CD14-positive monocyte (primary cell): ENCODE results near the gene CCDC70. TPM values are rescaled to one million over a fixed set of nuclear protein-coding genes. Genes with fewer than 3 reads are reported as not detected.

Experiments
- DNase-seq, 3 donors: peaks; one replicate each; pipeline ENCODE4 v3.0.0-alpha.2; 2011 to 2022
- H2AFZ ChIP-seq: 2 replicates; pipeline ENCODE4 v1.6.0; 2012; ENCODE audit warnings: mild to moderate bottlenecking, low read depth, low read length, inconsistent platforms; ENCODE audit not compliant: insufficient read depth, poor library complexity, severe bottlenecking
- H3K27ac ChIP-seq, 2 donors: 1 replicate in 1 of 2; 2 replicates in 1 of 2; pipeline ENCODE4 v1.5.1; 2012 to 2013; ENCODE audit warnings: low read length in 2 of 2, control low read depth in 1 of 2, inconsistent platforms in 1 of 2, low read depth in 1 of 2, mild to moderate bottlenecking in 1 of 2
- H3K27me3 ChIP-seq, 2 donors: one replicate each; pipeline versions ENCODE4 v1.6.0 to v1.6.1; 2011 to 2013; ENCODE audit warnings: low read length in 2 of 2; ENCODE audit not compliant: control insufficient read depth in 2 of 2, insufficient read depth in 2 of 2
- H3K36me3 ChIP-seq, 2 donors: replicated peaks in 1 of 2; 1 replicate in 1 of 2; 2 replicates in 1 of 2; pipeline versions ENCODE4 v1.5.1 to v1.6.1; 2012 to 2013; ENCODE audit warnings: low read length in 2 of 2, control low read depth in 1 of 2, inconsistent platforms in 1 of 2, mild to moderate bottlenecking in 1 of 2; ENCODE audit not compliant: insufficient read depth in 2 of 2, control insufficient read depth in 1 of 2
- H3K4me1 ChIP-seq, 2 donors: 1 replicate in 1 of 2; 2 replicates in 1 of 2; pipeline versions ENCODE4 v1.5.1 to v1.6.1; 2012 to 2013; ENCODE audit warnings: low read length in 2 of 2, control low read depth in 1 of 2, inconsistent platforms in 1 of 2, mild to moderate bottlenecking in 1 of 2, moderate library complexity in 1 of 2; ENCODE audit not compliant: insufficient read depth in 2 of 2, control insufficient read depth in 1 of 2
- H3K4me2 ChIP-seq: replicated peaks from 2 replicates; pipeline ENCODE3; 2012; ENCODE audit warnings: low read length, moderate library complexity, mild to moderate bottlenecking; ENCODE audit not compliant: poor library complexity, severe bottlenecking; ENCODE audit errors: extremely low read depth
- H3K4me3 ChIP-seq, 3 experiments: fragments of 200-600 bp in 1 of 3; sonication (generic) in 1 of 3; replicated peaks in 1 of 3; 1 replicate in 2 of 3; 2 replicates in 1 of 3; pipeline ENCODE4 v1.5.1; 2011 to 2013; ENCODE audit warnings: low read length in 3 of 3, mild to moderate bottlenecking in 3 of 3, control low read depth in 2 of 3, low read depth in 2 of 3, inconsistent platforms in 1 of 3, moderate library complexity in 1 of 3
- H3K79me2 ChIP-seq: 2 replicates; pipeline ENCODE4 v1.6.0; 2012; ENCODE audit warnings: mild to moderate bottlenecking, control low read depth, inconsistent platforms, low read length, moderate library complexity; ENCODE audit not compliant: insufficient read depth
- H3K9ac ChIP-seq: 2 replicates; pipeline ENCODE4 v1.6.0; 2017; ENCODE audit warnings: low read length, mild to moderate bottlenecking; ENCODE audit not compliant: insufficient read depth, poor library complexity, severe bottlenecking
- H3K9me3 ChIP-seq, 2 donors: replicated peaks in 1 of 2; 1 replicate in 1 of 2; 2 replicates in 1 of 2; pipeline versions ENCODE4 v1.5.1 to v1.6.1; 2012 to 2013; ENCODE audit warnings: low read length in 2 of 2, control low read depth in 1 of 2; ENCODE audit not compliant: control insufficient read depth in 1 of 2, insufficient read depth in 1 of 2
- H4K20me1 ChIP-seq: 2 replicates; pipeline ENCODE4 v1.6.0; 2012; ENCODE audit warnings: mild to moderate bottlenecking, low read length, control low read depth, moderate library complexity; ENCODE audit not compliant: insufficient read depth
- H3K27ac Mint-ChIP-seq, 7 donors: one replicate each; pipeline ENCODE4 v1.8.0; 2020; ENCODE audit warnings: mild to moderate bottlenecking in 7 of 7, mixed read lengths in 7 of 7, moderate library complexity in 6 of 7, inconsistent platforms in 2 of 7
- H3K27me3 Mint-ChIP-seq, 3 donors: one replicate each; pipeline ENCODE4 v1.8.0; 2021 to 2022; ENCODE audit warnings: low read depth in 3 of 3, mild to moderate bottlenecking in 3 of 3, mixed read lengths in 3 of 3, moderate library complexity in 3 of 3, inconsistent platforms in 1 of 3
- H3K36me3 Mint-ChIP-seq, 2 donors: one replicate each; pipeline ENCODE4 v1.8.0; 2020; ENCODE audit warnings: mixed read lengths in 2 of 2, inconsistent platforms in 1 of 2, mild to moderate bottlenecking in 1 of 2
- H3K4me1 Mint-ChIP-seq: one replicate; pipeline ENCODE4 v1.8.0; 2020; ENCODE audit warnings: mild to moderate bottlenecking, mixed read lengths
- H3K4me3 Mint-ChIP-seq, 2 donors: one replicate each; pipeline ENCODE4 v1.8.0; 2020; ENCODE audit warnings: mild to moderate bottlenecking in 2 of 2, mixed read lengths in 2 of 2, moderate library complexity in 1 of 2
- H3K9me3 Mint-ChIP-seq, 7 donors: one replicate each; pipeline ENCODE4 v1.8.0; 2020 to 2022; ENCODE audit warnings: mixed read lengths in 7 of 7, mild to moderate bottlenecking in 6 of 7, moderate library complexity in 6 of 7, inconsistent platforms in 2 of 7
- WGBS: methylation state at CpG from one replicate; pipeline ENCODE4 v1.1.5; 2013; ENCODE audit warnings: missing lambda C conversion rate; ENCODE audit not compliant: insufficient coverage; 5-methylcytosine and 5-hydroxymethylcytosine counted together
- intact Hi-C, 2 donors: fragments of 100-400 bp; cut with micrococcal nuclease; formaldehyde crosslinking; loops; one replicate each; pipeline versions ENCODE4 v1.15.0 to v1.15.1; 2023
- polyA plus RNA-seq, 3 donors: library from polyadenylated mRNA; depleted of rRNA in 1 of 3; unstranded in 2 of 3; stranded (reverse) in 1 of 3; fragments of 300-500 nt in 2 of 3; fragments of >200 nt in 1 of 3; fragmentation: Illumina TruSeq in 2 of 3; gene quantifications; 1 replicate in 2 of 3; 2 replicates in 1 of 3; pipeline ENCODE4 v1.2.3, GENCODE V29; 2012 to 2021
- TF ChIP-seq, protein P1 (sequence below): fragments of 200-600 bp; IDR thresholded peaks from one replicate; pipeline ENCODE4 v1.8.0; 2022; ENCODE audit warnings: antibody characterized with exemption, mild to moderate bottlenecking

The CCDC70 gene
- polyA plus RNA-seq, 3 donors: not detected

DNA sequence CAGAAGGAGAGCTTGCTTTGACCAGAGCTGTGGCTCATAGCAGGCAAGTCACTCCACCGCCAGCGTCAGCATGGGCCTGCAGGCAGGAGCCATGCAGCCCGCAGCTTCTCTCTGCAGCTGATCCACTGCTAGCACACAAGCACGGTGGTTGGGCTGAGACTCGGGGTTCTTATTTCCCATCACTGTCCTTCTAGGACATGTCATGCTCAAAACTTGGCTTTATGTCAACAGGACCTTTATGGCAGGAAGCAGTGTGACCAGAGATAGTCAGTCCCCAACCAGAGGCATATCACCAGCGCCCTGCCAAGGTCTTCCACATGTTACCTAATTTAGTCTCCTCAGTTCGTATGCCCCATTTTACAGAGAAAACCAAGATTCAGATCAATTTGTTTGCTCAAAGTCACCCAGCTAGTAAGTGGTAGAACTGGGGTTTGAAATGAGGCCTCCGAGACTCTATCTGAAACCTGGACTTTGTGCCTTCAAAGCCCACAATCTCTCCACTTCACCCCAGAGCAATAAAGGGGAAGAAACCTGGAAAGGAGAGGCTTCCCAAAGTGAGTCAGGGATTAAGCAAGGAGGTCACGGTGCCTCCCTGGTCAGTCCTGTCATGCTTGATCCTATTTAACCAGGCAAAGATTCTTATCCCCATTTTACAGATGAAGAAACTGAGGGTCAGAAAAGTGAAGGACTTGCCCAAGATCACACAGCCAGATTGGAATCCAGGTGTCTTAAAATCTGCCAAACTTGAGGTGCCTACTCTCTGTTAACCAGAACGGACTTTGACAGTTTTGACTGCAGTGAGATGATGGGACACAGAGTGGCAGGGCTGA, 21.8 kb upstream of the CCDC70 start:
- Histone ChIP-seq H3K4me2 (no peak overlapping the region), H3K9ac (no peak overlapping the region), H3K27me3 (no peaks in the 10 kb centered on the region), H3K4me3 (no peak overlapping the region), H3K27ac (no peak overlapping the region), H3K79me2 (no peaks in the 10 kb centered on the region), H3K36me3 (no peaks in the 10 kb centered on the region), H3K9me3 (no peaks in the 10 kb centered on the region), H2AFZ (no peak overlapping the region), H4K20me1 (no peaks in the 10 kb centered on the region), H3K4me1 (peaks cover 0 to 2% of the 10 kb centered on the region in 2 donors)
- 53% methylated on average over 5 of the region's 10 CpGs for WGBS
- no peak overlapping the region for H3K27ac Mint-ChIP-seq
- TF ChIP-seq, protein P1, sequence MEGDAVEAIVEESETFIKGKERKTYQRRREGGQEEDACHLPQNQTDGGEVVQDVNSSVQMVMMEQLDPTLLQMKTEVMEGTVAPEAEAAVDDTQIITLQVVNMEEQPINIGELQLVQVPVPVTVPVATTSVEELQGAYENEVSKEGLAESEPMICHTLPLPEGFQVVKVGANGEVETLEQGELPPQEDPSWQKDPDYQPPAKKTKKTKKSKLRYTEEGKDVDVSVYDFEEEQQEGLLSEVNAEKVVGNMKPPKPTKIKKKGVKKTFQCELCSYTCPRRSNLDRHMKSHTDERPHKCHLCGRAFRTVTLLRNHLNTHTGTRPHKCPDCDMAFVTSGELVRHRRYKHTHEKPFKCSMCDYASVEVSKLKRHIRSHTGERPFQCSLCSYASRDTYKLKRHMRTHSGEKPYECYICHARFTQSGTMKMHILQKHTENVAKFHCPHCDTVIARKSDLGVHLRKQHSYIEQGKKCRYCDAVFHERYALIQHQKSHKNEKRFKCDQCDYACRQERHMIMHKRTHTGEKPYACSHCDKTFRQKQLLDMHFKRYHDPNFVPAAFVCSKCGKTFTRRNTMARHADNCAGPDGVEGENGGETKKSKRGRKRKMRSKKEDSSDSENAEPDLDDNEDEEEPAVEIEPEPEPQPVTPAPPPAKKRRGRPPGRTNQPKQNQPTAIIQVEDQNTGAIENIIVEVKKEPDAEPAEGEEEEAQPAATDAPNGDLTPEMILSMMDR: no peak
- H3K36me3 Mint-ChIP-seq: no peaks in the 10 kb centered on the region
- peaks cover 14% of the 10 kb centered on the region for H3K4me1 Mint-ChIP-seq
- no peak for DNase-seq
- H3K9me3 Mint-ChIP-seq: peaks cover 0 to 1% (median 0%) of the 10 kb centered on the region in 7 donors
- intact Hi-C loops: loop anchor here in 1 of 2 donors (10.0 kb wide), 1 partner anchor 45 kb away; no protein-coding TSS in a partner anchor
- H3K27me3 Mint-ChIP-seq: peaks cover 3 to 5% (median 4%) of the 10 kb centered on the region in 3 donors
- no peak overlapping the region for H3K4me3 Mint-ChIP-seq

DNA sequence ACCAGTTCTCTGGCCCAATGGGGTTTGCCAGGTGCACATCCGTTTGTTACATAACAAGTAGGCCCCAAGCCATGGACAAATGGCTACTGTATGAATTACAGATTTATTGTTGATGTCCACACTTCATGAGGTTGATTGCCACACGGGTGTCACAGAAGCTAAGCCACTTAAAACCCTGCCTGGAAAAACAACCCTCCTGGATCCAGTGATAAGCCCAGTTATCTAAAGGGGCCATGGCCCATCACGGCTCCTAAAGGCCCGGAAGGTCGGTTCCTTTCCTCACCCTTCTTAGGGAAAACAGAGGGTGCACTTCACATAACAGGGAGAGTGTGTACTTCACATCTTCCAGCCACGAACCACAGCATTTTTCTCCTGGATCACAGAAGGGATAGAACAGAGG, 20.9 kb upstream of the CCDC70 start:
- no peaks in the 10 kb centered on the region for H3K9me3 ChIP-seq
- H3K27ac ChIP-seq: no peak overlapping the region
- H3K36me3 ChIP-seq: no peaks in the 10 kb centered on the region
- no peak overlapping the region for H3K9ac ChIP-seq
- no peak overlapping the region for H3K4me3 ChIP-seq
- Mint-ChIP-seq H3K4me3 (no peak overlapping the region), H3K27ac (no peak overlapping the region), H3K9me3 (peaks cover 0 to 1% (median 0%) of the 10 kb centered on the region in 7 donors), H3K27me3 (peaks cover 1 to 5% (median 5%) of the 10 kb centered on the region in 3 donors), H3K4me1 (peaks cover 19% of the 10 kb centered on the region), H3K36me3 (no peaks in the 10 kb centered on the region)
- H4K20me1 ChIP-seq: no peaks in the 10 kb centered on the region
- WGBS: 100% methylated on average over 3 of the region's 6 CpGs
- H3K27me3 ChIP-seq: no peaks in the 10 kb centered on the region
- peaks cover 0 to 5% of the 10 kb centered on the region in 2 donors for H3K4me1 ChIP-seq
- no peaks in the 10 kb centered on the region for H3K79me2 ChIP-seq
- H3K4me2 ChIP-seq: no peak overlapping the region
- no peak for DNase-seq
- TF ChIP-seq, protein P1: no peak
- no peak overlapping the region for H2AFZ ChIP-seq
- intact Hi-C loops: loop anchor here in 1 of 2 donors (10.0 kb wide), 1 partner anchor 46 kb away; no protein-coding TSS in a partner anchor
